Measurements from ENCODE around the gene ZNF683. TPM values are rescaled to one million over a fixed set of nuclear protein-coding genes. Genes with fewer than 3 reads are reported as not detected.

ZNF683 gene
- total RNA-seq, 3 donors from 2014 or later, result 0.19 to 1.0 TPM; not detected in 1

DNA sequence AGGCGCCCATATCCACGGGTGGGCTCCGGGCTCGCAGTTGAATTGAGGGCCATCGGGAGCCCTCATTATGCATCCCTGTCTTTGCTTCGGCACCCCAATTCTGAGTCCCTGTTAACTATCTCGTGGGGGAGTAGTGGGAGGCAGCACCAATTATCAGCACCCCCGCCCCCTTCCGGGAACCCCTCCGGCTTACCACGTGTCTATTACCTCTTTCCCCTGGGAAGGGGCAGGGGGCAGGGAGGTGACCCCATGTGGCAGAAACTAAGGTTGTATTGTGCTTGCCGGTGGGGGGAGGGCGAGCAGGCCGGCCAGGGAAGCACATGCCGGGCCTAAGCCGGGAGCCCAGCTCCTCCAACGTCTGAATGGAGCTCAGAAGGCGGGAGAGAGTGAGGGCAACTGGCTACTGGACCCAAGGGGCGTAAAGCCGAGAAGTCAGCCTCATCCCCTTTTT, 39.1 kb upstream of the ZNF683 start:
- Histone ChIP-seq H3K4me1 (ENCODE audit: low read depth) (no peaks in the 10 kb centered on the region), H3K4me3 (no peak overlapping the region), H3K36me3 (ENCODE audit: low read depth) (no peaks in the 10 kb centered on the region), H3K9me3 (no peaks in the 10 kb centered on the region)
- TF ChIP-seq, protein P1, sequence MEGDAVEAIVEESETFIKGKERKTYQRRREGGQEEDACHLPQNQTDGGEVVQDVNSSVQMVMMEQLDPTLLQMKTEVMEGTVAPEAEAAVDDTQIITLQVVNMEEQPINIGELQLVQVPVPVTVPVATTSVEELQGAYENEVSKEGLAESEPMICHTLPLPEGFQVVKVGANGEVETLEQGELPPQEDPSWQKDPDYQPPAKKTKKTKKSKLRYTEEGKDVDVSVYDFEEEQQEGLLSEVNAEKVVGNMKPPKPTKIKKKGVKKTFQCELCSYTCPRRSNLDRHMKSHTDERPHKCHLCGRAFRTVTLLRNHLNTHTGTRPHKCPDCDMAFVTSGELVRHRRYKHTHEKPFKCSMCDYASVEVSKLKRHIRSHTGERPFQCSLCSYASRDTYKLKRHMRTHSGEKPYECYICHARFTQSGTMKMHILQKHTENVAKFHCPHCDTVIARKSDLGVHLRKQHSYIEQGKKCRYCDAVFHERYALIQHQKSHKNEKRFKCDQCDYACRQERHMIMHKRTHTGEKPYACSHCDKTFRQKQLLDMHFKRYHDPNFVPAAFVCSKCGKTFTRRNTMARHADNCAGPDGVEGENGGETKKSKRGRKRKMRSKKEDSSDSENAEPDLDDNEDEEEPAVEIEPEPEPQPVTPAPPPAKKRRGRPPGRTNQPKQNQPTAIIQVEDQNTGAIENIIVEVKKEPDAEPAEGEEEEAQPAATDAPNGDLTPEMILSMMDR (IDR thresholded peaks at IDR 0.05), result no peak
- DNase-seq, result no peak
- ATAC-seq, result no peak
- intact Hi-C loops (cut with DNase I, micrococcal nuclease), result no loop called here

DNA sequence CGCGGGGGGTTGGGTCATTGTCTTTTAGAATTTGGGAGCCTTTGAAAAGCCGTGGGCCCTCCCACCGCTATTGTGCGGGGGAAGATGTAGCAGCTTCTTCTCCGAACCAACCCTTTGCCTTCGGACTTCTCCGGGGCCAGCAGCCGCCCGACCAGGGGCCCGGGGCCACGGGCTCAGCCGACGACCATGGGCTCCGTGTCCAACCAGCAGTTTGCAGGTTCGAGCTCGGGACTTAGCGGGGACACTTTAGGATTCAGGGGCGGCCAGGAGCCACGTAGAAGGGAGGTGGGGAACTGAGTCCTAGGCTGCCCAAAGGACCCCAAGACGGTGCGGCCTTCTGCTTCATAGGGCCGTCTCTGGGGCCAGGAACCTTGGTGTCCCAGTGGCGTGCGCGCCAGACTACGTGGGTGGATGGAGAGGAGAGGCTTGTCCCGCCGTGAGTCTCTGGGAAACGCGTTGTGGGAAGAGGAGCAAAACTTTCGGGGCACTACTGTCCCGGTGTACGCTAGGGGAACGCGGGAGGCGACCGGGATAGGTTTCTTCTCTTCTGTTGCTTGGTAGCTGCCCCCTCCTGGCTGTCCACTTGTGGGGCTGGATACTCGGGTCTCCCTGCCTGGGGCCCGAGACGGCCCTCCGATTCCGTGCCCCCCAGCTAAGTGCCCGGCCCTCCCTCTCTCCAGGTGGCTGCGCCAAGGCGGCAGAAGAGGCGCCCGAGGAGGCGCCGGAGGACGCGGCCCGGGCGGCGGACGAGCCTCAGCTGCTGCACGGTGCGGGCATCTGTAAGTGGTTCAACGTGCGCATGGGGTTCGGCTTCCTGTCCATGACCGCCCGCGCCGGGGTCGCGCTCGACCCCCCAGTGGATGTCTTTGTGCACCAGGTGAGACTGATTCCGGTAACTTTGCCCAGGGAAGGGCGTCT, 38.4 kb upstream of the ZNF683 start, which contains the start of gene LIN28A:
Gene LIN28A, plus strand, starts transcription at position 112 of the 918 bp plus-strand sequence. Its CDS starts 75 bp downstream, at position 187.
- ATAC-seq, result no peak
- intact Hi-C loops (cut with DNase I, micrococcal nuclease), result no loop called here
- no peak within 1 kb of the TSS for H3K4me3 ChIP-seq
- H3K9me3 ChIP-seq, result no peaks in the 10 kb centered on the region
- TF ChIP-seq, protein P1 (IDR thresholded peaks at IDR 0.05), result no peak
- no peak for DNase-seq
- no peaks in the 10 kb centered on the region for H3K36me3 ChIP-seq (ENCODE audit: low read depth)
- no peaks in the 10 kb centered on the region for H3K4me1 ChIP-seq (ENCODE audit: low read depth)

DNA sequence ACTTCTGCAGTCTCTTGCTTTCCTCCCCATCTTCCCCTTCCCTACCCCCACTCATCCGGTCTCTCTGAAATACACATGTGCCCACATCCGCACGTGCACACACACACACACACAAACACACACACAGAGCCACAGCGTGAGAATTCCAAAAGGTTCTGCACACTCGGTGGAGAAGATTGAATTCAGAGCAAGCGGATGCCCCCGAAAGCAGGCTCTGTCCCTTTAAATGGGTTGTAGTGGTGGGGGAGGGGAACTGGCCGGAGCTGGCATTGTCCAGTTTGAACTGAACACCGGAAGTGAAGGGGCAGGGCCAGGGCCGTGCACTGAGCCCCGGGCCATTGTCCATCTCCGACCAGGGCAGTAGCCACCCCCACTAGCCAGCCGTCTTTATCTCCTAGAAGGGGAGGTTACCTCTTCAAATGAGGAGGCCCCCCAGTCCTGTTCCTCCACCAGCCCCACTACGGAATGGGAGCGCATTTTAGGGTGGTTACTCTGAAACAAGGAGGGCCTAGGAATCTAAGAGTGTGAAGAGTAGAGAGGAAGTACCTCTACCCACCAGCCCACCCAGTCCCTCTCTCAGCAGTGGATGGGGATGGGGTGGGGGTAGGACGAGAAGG, 36.7 kb upstream of the ZNF683 start:
- H3K36me3 ChIP-seq (ENCODE audit: low read depth), result no peaks in the 10 kb centered on the region
- intact Hi-C loops (cut with DNase I, micrococcal nuclease), result no loop called here
- no peak for ATAC-seq

DNA sequence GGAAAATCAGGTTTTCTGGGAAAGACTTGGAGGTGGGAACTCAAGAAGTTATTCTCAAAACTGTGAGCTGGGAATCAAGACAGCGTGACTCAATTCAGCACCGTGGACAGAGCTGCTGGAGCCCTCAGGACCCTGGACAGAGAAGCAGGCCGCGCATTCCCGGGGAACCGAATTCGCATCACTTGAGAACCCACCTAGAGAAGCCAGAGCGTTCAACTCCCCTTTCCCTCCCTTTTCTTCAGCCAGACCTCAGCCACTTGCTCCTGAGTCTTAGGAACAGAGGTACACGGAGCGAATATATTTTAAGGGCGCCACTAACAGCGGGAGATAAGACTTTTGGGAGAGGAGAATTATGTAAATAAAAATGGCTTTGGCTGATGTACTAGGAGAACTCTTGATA, 36.1 kb upstream of the ZNF683 start:
- TF ChIP-seq, protein P1 (IDR thresholded peaks at IDR 0.05), result no peak
- H3K36me3 ChIP-seq (ENCODE audit: low read depth), result no peaks in the 10 kb centered on the region
- H3K9me3 ChIP-seq, result no peaks in the 10 kb centered on the region
- H3K4me1 ChIP-seq (ENCODE audit: low read depth), result no peaks in the 10 kb centered on the region
- ATAC-seq (peak; percentile 83), DNase-seq (peak; percentile 57 to 83 (median 82))
- no peak overlapping the region for H3K4me3 ChIP-seq
- intact Hi-C loops (cut with DNase I, micrococcal nuclease), result no loop called here

More for the DNA sequence above, 36.7 kb upstream of the ZNF683 start:
- DNase-seq, result no peak
- no peak overlapping the region for H3K4me3 ChIP-seq
- TF ChIP-seq, protein P1 (IDR thresholded peaks at IDR 0.05), result no peak
- no peaks in the 10 kb centered on the region for H3K4me1 ChIP-seq (ENCODE audit: low read depth)
- H3K9me3 ChIP-seq, result no peaks in the 10 kb centered on the region

DNA sequence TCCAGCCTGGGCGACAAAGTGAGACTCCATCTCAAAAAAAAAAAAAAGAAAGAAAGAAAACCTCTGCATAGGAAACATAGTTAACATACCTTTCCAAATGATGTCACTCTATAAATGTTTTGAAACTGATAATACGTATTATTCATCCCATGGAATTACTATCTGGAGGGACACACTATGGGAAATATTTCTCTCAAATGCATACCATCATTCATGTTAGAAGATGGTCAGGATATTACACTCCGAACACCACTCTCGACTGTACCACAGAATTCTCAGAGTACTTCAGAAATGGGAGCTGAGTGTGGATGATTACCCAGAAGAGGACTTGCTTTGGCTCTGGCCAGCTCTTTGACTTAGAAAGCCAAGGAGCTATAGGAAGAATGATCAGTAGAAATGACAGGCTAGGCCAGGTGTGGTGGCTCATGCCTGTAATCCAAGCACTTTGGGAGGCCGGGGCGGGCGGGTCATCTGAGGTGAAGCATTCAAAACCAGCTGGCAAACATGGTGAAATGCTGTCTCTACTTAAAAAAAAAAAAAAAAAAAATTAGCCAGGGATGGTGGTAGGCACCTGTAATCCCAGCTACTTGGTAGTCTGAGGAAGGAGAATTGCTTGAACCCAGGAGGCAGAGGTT, 32.8 kb upstream of the ZNF683 start:
- Histone ChIP-seq H3K36me3 (ENCODE audit: low read depth) (no peaks in the 10 kb centered on the region), H3K9me3 (no peaks in the 10 kb centered on the region), H3K4me3 (no peak overlapping the region), H3K4me1 (ENCODE audit: low read depth) (no peaks in the 10 kb centered on the region)
- TF ChIP-seq, protein P1 (IDR thresholded peaks at IDR 0.05), result no peak
- ATAC-seq (no peak), DNase-seq (no peak)
- intact Hi-C loops (cut with DNase I, micrococcal nuclease), result no loop called here
